H1 (cell line): ENCODE measurements around the gene WNT3A. TPM values are rescaled to one million over a fixed set of nuclear protein-coding genes. Genes with fewer than 3 reads are reported as not detected.

Experiments
- CTCF ChIA-PET: fragments of 300-600 bp; sonication (Branson Sonifier 250); formaldehyde crosslinking; loops from one replicate; lab custom pipeline; 2021; ENCODE audit not compliant: partially characterized antibody; lab: Charles Lee
- POLR2A ChIA-PET: fragments of 300-600 bp; sonication (Branson Sonifier 250); formaldehyde crosslinking; loops from one replicate; lab custom pipeline; 2021; ENCODE audit warnings: inconsistent platforms; ENCODE audit not compliant: partially characterized antibody; lab: Charles Lee
- DNase-seq, 2 experiments: peaks; one replicate each; pipeline versions ENCODE4 v3.0.0 to v3.0.0-alpha.2; 2010 to 2022; ENCODE audit warnings: low spot score in 2 of 2, low read depth in 1 of 2, mixed read lengths in 1 of 2
- FAIRE-seq: peaks from 2 replicates; lab custom pipeline; 2011; peaks lifted over from hg19 to GRCh38; lab: Jason Lieb, UNC
- H2AFZ ChIP-seq: 2 replicates; pipeline ENCODE4 v1.8.1; 2012; ENCODE audit warnings: low read length, inconsistent platforms
- H2AK5ac ChIP-seq: 2 replicates; pipeline ENCODE4 v1.6.1; 2013; ENCODE audit warnings: low read depth, low read length
- H2BK120ac ChIP-seq: replicated peaks from 2 replicates; pipeline ENCODE3; 2013; ENCODE audit warnings: low read depth, low read length, inconsistent platforms
- H2BK12ac ChIP-seq: 2 replicates; pipeline ENCODE4 v1.6.1; 2013; ENCODE audit warnings: low read depth, low read length
- H2BK15ac ChIP-seq: 2 replicates; pipeline ENCODE4 v1.6.1; 2013; ENCODE audit warnings: low read length
- H2BK20ac ChIP-seq: 2 replicates; pipeline ENCODE4 v1.6.1; 2013; ENCODE audit warnings: low read length
- H2BK5ac ChIP-seq: 2 replicates; pipeline ENCODE4 v1.6.1; 2013; ENCODE audit warnings: low read depth, low read length
- H3K14ac ChIP-seq: 2 replicates; pipeline ENCODE4 v1.6.1; 2013; ENCODE audit warnings: inconsistent platforms; ENCODE audit not compliant: insufficient read length
- H3K18ac ChIP-seq: 2 replicates; pipeline ENCODE4 v1.6.1; 2013; ENCODE audit warnings: low read length; ENCODE audit errors: extremely low read depth
- H3K23ac ChIP-seq: 2 replicates; pipeline ENCODE4 v1.6.1; 2013; ENCODE audit warnings: inconsistent platforms; ENCODE audit not compliant: insufficient read length
- H3K23me2 ChIP-seq: 2 replicates; pipeline ENCODE4 v1.6.1; 2013; ENCODE audit warnings: low read depth, low read length
- H3K27ac ChIP-seq: 2 replicates; pipeline ENCODE4 v1.6.1; 2011; ENCODE audit warnings: low read depth, low read length, inconsistent platforms
- H3K27me3 ChIP-seq, 4 experiments: replicated peaks in 1 of 4; 1 replicate in 1 of 4; 2 replicates in 3 of 4; pipeline versions ENCODE4 v1.6.1 to v1.8.1; 2011 to 2013; ENCODE audit warnings: low read length in 3 of 4, mild to moderate bottlenecking in 3 of 4, inconsistent platforms in 2 of 4, mixed read lengths in 2 of 4, moderate library complexity in 1 of 4; ENCODE audit not compliant: control insufficient read depth in 3 of 4, insufficient read depth in 3 of 4; ENCODE audit errors: extremely low read depth in 1 of 4
- H3K36me3 ChIP-seq, 4 experiments: 2 replicates each; pipeline versions ENCODE4 v1.6.1 to v1.8.1; 2011 to 2013; ENCODE audit warnings: mild to moderate bottlenecking in 4 of 4, low read length in 3 of 4, moderate library complexity in 2 of 4, control low read depth in 1 of 4, inconsistent platforms in 1 of 4; ENCODE audit not compliant: insufficient read depth in 4 of 4, control insufficient read depth in 2 of 4
- H3K4ac ChIP-seq: replicated peaks from 2 replicates; pipeline ENCODE3; 2013; ENCODE audit warnings: low read length, low read depth, mixed read lengths, inconsistent platforms; ENCODE audit not compliant: insufficient read length
- H3K4me1 ChIP-seq, 4 experiments: replicated peaks in 1 of 4; 1 replicate in 1 of 4; 2 replicates in 3 of 4; pipeline versions ENCODE4 v1.6.1 to v1.8.1; 2011 to 2013; ENCODE audit warnings: low read length in 3 of 4, inconsistent platforms in 2 of 4, mixed read lengths in 1 of 4; ENCODE audit not compliant: insufficient read depth in 4 of 4, control insufficient read depth in 3 of 4
- H3K4me2 ChIP-seq, 2 experiments: 2 replicates each; pipeline versions ENCODE4 v1.6.1 to v1.8.1; 2011 to 2013; ENCODE audit warnings: low read depth in 2 of 2, low read length in 2 of 2, control low read depth in 1 of 2, inconsistent platforms in 1 of 2, mild to moderate bottlenecking in 1 of 2; ENCODE audit not compliant: insufficient read depth in 1 of 2
- H3K4me3 ChIP-seq, 4 experiments: fragments of 200-600, 300-600 bp in 1 of 4; sonication (generic), shearing (Covaris generic), sonication (Bioruptor Twin) in 1 of 4; 2 replicates each; pipeline versions ENCODE4 v1.5.1 to v1.8.1; 2011 to 2016; ENCODE audit warnings: low read length in 4 of 4, low read depth in 3 of 4, control low read depth in 2 of 4, inconsistent platforms in 2 of 4, mild to moderate bottlenecking in 2 of 4, mixed read lengths in 1 of 4, moderate library complexity in 1 of 4; ENCODE audit not compliant: insufficient read depth in 2 of 4; ENCODE audit errors: extremely low read depth in 1 of 4
- H3K56ac ChIP-seq: replicated peaks from 2 replicates; pipeline ENCODE3; 2013; ENCODE audit warnings: low read depth, mild to moderate bottlenecking, mixed read lengths, low read length, inconsistent platforms; ENCODE audit not compliant: insufficient read length
- H3K79me1 ChIP-seq: 2 replicates; pipeline ENCODE4 v1.6.1; 2013; ENCODE audit warnings: low read depth, low read length, control low read depth
- H3K79me2 ChIP-seq, 2 experiments: 2 replicates each; pipeline versions ENCODE4 v1.6.1 to v1.8.1; 2012 to 2013; ENCODE audit warnings: low read length in 2 of 2, mild to moderate bottlenecking in 2 of 2, inconsistent platforms in 1 of 2; ENCODE audit not compliant: insufficient read depth in 2 of 2, control insufficient read depth in 1 of 2
- H3K9ac ChIP-seq, 4 experiments: replicated peaks in 1 of 4; 1 replicate in 1 of 4; 2 replicates in 3 of 4; pipeline versions ENCODE4 v1.6.1 to v1.8.1; 2011 to 2013; ENCODE audit warnings: low read depth in 3 of 4, low read length in 3 of 4, control low read depth in 2 of 4, mild to moderate bottlenecking in 2 of 4, moderate library complexity in 2 of 4, inconsistent platforms in 1 of 4; ENCODE audit errors: extremely low read depth in 1 of 4
- H3K9me3 ChIP-seq, 2 experiments: 2 replicates each; pipeline versions ENCODE4 v1.6.1 to v1.8.1; 2012 to 2013; ENCODE audit warnings: mild to moderate bottlenecking in 2 of 2, moderate library complexity in 2 of 2, control low read depth in 1 of 2, inconsistent platforms in 1 of 2, low read depth in 1 of 2, low read length in 1 of 2, mixed read lengths in 1 of 2; ENCODE audit not compliant: insufficient read depth in 2 of 2
- H4K20me1 ChIP-seq, 2 experiments: replicated peaks in 1 of 2; 2 replicates each; pipeline versions ENCODE3 to v1.8.1; 2011 to 2013; ENCODE audit warnings: inconsistent platforms in 2 of 2, low read length in 2 of 2, mild to moderate bottlenecking in 1 of 2; ENCODE audit not compliant: insufficient read depth in 2 of 2, control insufficient read depth in 1 of 2
- H4K5ac ChIP-seq: 2 replicates; pipeline ENCODE4 v1.6.1; 2013; ENCODE audit warnings: low read length, low read depth, mixed read lengths, inconsistent platforms; ENCODE audit not compliant: insufficient read length
- H4K8ac ChIP-seq: 2 replicates; pipeline ENCODE4 v1.8.0; 2013; ENCODE audit warnings: mild to moderate bottlenecking, moderate library complexity, low read length, inconsistent platforms; ENCODE audit not compliant: insufficient read depth; ENCODE audit errors: extremely low read depth
- H4K91ac ChIP-seq: replicated peaks from 2 replicates; pipeline ENCODE3; 2013; ENCODE audit warnings: low read length, mixed read lengths, inconsistent platforms; ENCODE audit not compliant: insufficient read length
- CREB1 ChIP-seq: IDR thresholded peaks from 2 replicates; pipeline ENCODE4 v1.6.1; 2012; ENCODE audit warnings: inconsistent platforms
- RAD21 ChIP-seq, 2 experiments: IDR thresholded peaks in 1 of 2; conservative IDR thresholded peaks in 1 of 2; 2 replicates each; pipeline ENCODE4 v1.6.1; 2011; ENCODE audit warnings: low read depth in 2 of 2, low read length in 2 of 2, improper control_type of control experiment in 1 of 2, inconsistent platforms in 1 of 2, mild to moderate bottlenecking in 1 of 2, moderate library complexity in 1 of 2
- RXRA ChIP-seq: IDR thresholded peaks from 2 replicates; pipeline ENCODE4 v1.6.1; 2011; ENCODE audit warnings: low read depth, mild to moderate bottlenecking, low read length, moderate library complexity; ENCODE audit not compliant: insufficient read depth
- TCF12 ChIP-seq: IDR thresholded peaks from 2 replicates; pipeline ENCODE4 v1.6.1; 2011; ENCODE audit warnings: low read depth, mild to moderate bottlenecking, low read length
- WGBS, 2 experiments: shearing (Covaris generic) in 1 of 2; methylation state at CpG; one replicate each; pipeline versions ENCODE4 v1.1.6 to v1.1.7; 2013 to 2015; ENCODE audit warnings: low lambda C conversion rate in 2 of 2, mixed read lengths in 2 of 2, inconsistent platforms in 1 of 2, low coverage in 1 of 2, missing lambda C conversion rate in 1 of 2; ENCODE audit not compliant: insufficient replicate concordance in 2 of 2, insufficient coverage in 1 of 2, insufficient read length in 1 of 2; ENCODE audit errors: extremely low coverage in 1 of 2, missing lambda C conversion rate in 1 of 2; 5-methylcytosine and 5-hydroxymethylcytosine counted together
- polyA plus RNA-seq, 7 experiments: library from polyadenylated mRNA; depleted of rRNA in 3 of 7; stranded (reverse) in 5 of 7; unstranded in 2 of 7; fragments of >200 nt in 5 of 7; fragments of 200-250 nt in 2 of 7; gene quantifications; 1 replicate in 5 of 7; 2 replicates in 1 of 7; 4 replicates in 1 of 7; pipeline versions ENCODE4 v1.2.1 to v1.2.3, GENCODE V29; 2011 to 2013; ENCODE audit warnings: missing spikeins in 2 of 7, mixed read lengths in 2 of 7
- total RNA-seq: library from RNA; stranded (reverse); fragmentation: NEBNext Ultra II Directional; extraction: Animal tissue kit (Norgen Biotek cat#: 25700); gene quantifications from 2 replicates; pipeline ENCODE4 v1.2.1, GENCODE V29; 2021

The WNT3A gene
- total and polyA plus RNA-seq, 2 of the 8 experiments (the other 6 are each of a cell fraction or from before 2014, with no cell fraction given), result 0.08 to 0.19 TPM

GRCh38 chr1:228073061-228073856 is 66.5 kb downstream of the WNT3A start:
- H2BK5ac ChIP-seq, result no peak overlapping the region
- H2AFZ ChIP-seq, result no peak overlapping the region
- no peak overlapping the region for H2BK120ac ChIP-seq
- H3K79me1 ChIP-seq, result no peaks in the 10 kb centered on the region
- H3K4me2 ChIP-seq, result 0 out of 4 replicates have a peak overlapping the region, but pooled peaks of 1 of the 2 experiments have one; percentile 0
- ChIA-PET POLR2A (interaction anchor here (0.7 to 1.7 kb wide), 3 partner anchors 9 to 70 kb away, joined by 3 to 5 read pairs (median 5); partner anchors contain the start of gene ARF1), CTCF (interaction anchor here (1.1 to 6.2 kb wide), 13 partner anchors 8 to 74 kb away, joined by 3 to 115 read pairs (median 7); partner anchors contain the start of gene WNT3A)
- peaks cover 21% of the 10 kb centered on the region; the same call in 1 of the 2 replicates for H3K23me2 ChIP-seq
- H3K4me3 ChIP-seq, result no peak overlapping the region
- 82% methylated on average over 15 of the region's 23 CpGs; no CpG with 5 or more reads in 1 of the 2 experiments for WGBS, 2 experiments
- no peak overlapping the region for H3K9ac ChIP-seq
- H3K27ac ChIP-seq, result no peak overlapping the region
- FAIRE-seq (no peak), DNase-seq (no peak)
- peaks cover 0 to 10% (median 0%) of the 10 kb centered on the region in 4 experiments; a peak in 4 of 7 replicates for H3K4me1 ChIP-seq
- H4K91ac ChIP-seq, result no peak overlapping the region
- no peaks in the 10 kb centered on the region for H3K79me2 ChIP-seq
- H3K14ac ChIP-seq, result no peak overlapping the region
- H3K56ac ChIP-seq, result no peak overlapping the region
- H3K23ac ChIP-seq, result no peak overlapping the region
- H2BK15ac ChIP-seq, result no peak overlapping the region
- no peaks in the 10 kb centered on the region for H3K36me3 ChIP-seq
- H4K5ac ChIP-seq, result no peak overlapping the region
- no peak overlapping the region for H4K8ac ChIP-seq
- H3K4ac ChIP-seq, result no peak overlapping the region
- no peaks in the 10 kb centered on the region for H3K9me3 ChIP-seq
- no peak overlapping the region for H2BK20ac ChIP-seq
- no peak overlapping the region for H3K18ac ChIP-seq
- no peak overlapping the region for H2AK5ac ChIP-seq
- H3K27me3 ChIP-seq, result peaks cover 20 to 91% (median 85%) of the 10 kb centered on the region in 4 experiments
- no peak overlapping the region for H2BK12ac ChIP-seq
- H4K20me1 ChIP-seq, result peaks cover 2 to 24% of the 10 kb centered on the region in 2 experiments
- TF ChIP-seq RXRA, result no peak
- no peak for TF ChIP-seq RAD21 (IDR thresholded peaks at IDR 0.05 in 1 of 2, conservative IDR thresholded peaks at IDR 0.05 in 1 of 2; ENCODE audit: low read depth in 2 of 2, low read length in 2 of 2)
- TF ChIP-seq CREB1, result no peak
- TF ChIP-seq TCF12, result no peak
